Choroid plexus epithelial cell (primary cell): Measurements from ENCODE around the gene MARCHF3.
"Not testable (repeated sequence)": the region's sequence is repeated elsewhere in the genome, so short reads cannot be mapped to it uniquely, and the experiment has no call there.

Source experiments
- DNase-seq: peaks from one replicate; pipeline ENCODE4 v3.0.0-alpha.2; 2010; ENCODE audit warnings: low read depth
- H3K4me3 ChIP-seq: 2 replicates; pipeline ENCODE4 v1.5.1; 2011; ENCODE audit warnings: low read depth, mild to moderate bottlenecking, control low read depth, low read length, moderate library complexity
- TF ChIP-seq, protein P1 (sequence below): conservative IDR thresholded peaks from 2 replicates; pipeline ENCODE4 v1.5.1; 2011; ENCODE audit warnings: low read depth, mild to moderate bottlenecking, control low read depth, inconsistent platforms, low read length, moderate library complexity

Gene MARCHF3

DNA sequence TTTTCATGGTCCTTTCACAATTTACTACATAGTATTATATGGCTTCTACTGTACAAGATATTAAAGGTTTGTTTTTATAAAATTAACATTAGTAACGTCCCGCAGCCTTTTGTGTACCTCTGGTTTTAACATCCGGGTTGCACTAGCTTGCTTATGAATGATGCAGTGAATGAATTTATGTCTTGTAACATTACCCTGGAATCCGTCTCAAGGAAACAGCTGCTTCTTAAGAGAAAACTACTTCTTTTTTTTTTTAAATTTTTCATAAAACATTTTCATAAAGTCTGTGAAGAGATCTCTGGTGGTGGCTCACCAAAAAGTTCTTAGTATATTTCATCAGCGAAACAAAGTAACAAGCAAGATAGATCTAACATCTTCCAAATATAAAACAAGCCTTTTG, 23.6 kb downstream of the MARCHF3 start:
- H3K4me3 ChIP-seq: no peak overlapping the region
- TF ChIP-seq, protein P1, sequence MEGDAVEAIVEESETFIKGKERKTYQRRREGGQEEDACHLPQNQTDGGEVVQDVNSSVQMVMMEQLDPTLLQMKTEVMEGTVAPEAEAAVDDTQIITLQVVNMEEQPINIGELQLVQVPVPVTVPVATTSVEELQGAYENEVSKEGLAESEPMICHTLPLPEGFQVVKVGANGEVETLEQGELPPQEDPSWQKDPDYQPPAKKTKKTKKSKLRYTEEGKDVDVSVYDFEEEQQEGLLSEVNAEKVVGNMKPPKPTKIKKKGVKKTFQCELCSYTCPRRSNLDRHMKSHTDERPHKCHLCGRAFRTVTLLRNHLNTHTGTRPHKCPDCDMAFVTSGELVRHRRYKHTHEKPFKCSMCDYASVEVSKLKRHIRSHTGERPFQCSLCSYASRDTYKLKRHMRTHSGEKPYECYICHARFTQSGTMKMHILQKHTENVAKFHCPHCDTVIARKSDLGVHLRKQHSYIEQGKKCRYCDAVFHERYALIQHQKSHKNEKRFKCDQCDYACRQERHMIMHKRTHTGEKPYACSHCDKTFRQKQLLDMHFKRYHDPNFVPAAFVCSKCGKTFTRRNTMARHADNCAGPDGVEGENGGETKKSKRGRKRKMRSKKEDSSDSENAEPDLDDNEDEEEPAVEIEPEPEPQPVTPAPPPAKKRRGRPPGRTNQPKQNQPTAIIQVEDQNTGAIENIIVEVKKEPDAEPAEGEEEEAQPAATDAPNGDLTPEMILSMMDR: no peak
- DNase-seq: peak; percentile 79

DNA sequence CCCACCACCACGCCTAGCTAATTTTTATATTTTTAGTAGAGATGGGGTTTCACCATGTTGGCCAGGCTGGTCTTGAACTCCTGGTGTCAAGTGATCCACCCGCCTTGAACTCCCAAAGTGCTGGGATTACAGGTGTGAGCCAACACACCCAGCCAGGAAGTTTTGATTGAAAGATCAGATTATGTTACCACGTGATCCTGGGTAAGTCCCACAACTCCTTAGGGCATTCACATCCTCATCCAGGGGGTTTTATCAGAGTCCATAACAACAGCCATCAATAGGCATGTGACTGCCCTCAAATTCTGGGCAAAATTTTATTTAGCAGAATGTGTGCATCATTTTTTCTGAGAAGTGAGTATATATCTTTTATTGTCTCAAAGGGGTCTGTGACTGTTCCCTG, 25.1 kb downstream of the MARCHF3 start:
- DNase-seq, H3K4me3 ChIP-seq: not testable (repeated sequence)

DNA sequence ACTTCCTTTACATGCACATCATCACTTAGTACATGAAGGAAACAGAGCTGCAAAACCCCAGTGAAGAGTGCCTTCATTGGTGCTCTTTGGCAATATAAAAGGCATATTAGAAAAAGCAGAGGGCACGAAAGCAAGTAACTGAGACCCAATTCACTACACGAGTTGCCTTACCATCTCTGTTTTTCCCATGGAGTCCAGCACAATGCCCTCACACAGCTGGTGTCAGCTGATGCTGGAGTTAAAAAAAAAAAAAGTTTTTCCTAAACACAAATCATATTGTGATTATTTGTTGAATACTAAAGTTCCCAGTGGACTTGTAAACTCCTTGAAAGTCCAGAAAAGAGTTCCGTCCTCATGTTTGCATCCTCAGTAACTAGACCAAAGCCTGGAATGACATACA, 25.6 kb downstream of the MARCHF3 start:
- TF ChIP-seq, protein P1: no peak
- H3K4me3 ChIP-seq: no peak overlapping the region
- no peak for DNase-seq

DNA sequence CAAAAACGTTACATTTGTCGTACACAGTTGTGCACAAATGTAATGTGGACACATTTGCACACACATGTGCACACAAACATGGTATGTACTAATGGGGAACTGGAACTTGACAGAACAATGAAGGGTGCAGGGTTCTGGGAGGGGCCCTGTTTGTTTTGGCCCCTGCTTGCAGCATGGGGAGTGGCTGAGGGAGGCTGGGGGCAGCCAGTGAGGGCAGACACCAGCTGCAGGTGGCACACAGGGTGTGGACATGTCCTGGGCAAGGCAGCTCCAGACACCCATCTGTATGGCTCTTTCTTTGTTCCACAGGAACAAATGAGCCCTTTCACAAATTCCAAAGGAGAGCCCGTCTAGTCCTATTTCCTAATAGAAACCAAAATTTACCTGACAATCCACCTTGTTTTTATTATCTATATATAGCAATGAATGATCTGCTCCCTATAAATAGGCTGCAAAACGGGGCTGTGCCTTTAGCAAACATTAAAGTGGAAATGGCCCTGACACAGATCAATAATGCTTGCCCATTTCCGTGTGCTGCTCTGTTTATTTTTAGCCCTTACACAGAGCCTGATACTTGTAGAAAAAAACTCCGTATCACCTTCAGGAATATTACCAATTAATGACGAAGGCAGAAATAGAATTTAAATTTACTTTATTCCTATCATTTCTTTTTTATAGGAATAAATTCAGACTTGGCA, 26.4 kb downstream of the MARCHF3 start:
- no peak overlapping the region for H3K4me3 ChIP-seq
- DNase-seq: no peak
- TF ChIP-seq, protein P1: no peak

DNA sequence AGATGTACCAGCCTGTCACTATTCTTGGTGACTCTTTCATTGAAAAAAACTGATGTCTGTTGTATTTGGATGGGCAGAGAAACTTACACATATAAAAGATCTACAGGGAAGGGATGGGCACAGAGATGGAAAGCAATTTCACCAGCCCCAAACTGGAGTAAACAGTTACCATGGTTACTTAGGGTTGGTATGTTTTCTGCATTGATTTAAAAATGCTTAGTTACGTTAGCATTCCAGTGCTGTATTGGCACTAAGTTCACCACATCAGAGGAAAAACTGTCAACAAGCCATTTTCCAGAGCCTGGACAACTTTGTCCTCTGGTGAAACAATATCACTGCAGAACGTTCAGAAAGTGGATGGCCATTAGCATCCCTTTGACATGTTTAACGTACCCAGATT, 28.0 kb downstream of the MARCHF3 start:
- TF ChIP-seq, protein P1: no peak
- peak; percentile 54 for DNase-seq
- H3K4me3 ChIP-seq: no peak overlapping the region

DNA sequence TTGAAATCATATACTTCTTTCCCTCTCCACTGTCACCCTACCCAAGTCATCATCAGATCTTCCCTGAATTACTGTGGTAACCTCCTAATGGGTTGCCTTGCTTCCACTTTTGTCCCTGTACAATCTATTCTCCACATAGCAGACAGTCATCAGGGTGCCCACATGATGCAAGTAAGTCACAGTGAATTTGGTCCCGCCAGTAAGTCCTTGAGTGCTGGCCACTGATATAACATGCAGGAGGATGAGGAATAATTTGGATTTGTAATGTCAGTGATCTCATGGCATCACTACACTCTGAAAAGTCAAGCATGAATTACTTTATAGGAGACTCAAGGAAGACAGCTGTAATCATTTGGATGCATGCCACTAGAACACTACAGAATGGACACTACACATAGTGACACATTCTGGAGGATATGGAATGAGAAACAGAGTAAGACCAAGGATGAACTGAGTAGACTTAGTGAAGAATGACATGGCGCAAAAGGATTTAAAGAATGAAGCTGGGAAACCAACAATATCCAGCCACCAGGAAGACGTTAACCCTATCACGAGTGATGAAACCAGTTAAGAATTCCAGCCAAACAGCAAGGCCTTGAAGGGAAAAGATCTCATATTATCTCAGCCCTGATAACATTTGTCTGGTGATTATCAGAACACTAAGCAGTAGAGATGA, 28.6 kb downstream of the MARCHF3 start:
- H3K4me3 ChIP-seq: no peak overlapping the region
- DNase-seq: peak; percentile 87
- TF ChIP-seq, protein P1: no peak

DNA sequence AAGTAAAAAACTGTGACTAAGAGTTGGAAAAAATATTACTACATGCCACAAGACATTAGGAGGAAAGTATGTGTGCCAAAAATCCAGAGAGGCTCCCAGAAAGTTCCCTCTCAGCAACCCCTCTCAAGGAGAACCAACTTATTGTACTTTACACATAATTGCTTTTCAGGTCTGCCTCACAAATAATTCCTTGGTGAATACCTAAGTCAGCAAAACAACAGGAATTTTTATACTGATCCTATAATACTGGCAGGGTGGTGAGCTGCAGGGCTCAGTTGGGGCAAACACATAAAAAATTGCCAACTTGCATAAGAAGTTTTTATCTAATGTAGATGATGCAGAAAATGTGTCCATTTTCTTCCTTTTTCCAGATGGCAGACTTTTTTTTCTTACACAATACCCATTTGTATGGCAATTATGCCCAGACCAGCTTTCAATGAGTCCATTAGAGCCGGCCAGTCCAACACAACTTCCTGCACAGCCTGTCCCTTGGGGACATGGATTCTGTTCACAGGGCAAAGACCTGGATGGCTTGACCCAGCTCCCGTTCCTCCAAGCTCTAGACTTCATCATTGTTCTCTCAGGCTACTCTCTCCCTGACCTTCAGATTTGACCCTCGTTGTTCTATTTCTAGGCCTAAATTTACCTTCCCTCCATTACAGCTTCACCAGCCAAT, 31.3 kb downstream of the MARCHF3 start:
- no peak for DNase-seq
- no peak overlapping the region for H3K4me3 ChIP-seq
- TF ChIP-seq, protein P1: no peak
